GM18951 (cell line): ENCODE data around the gene GOLGA8N.
"Not testable (repeated sequence)": the region's sequence is repeated elsewhere in the genome, so short reads cannot be mapped to it uniquely, and the experiment has no call there.

Experiments
- POLR2A ChIP-seq: IDR thresholded peaks from 4 replicates; pipeline ENCODE4 v1.6.1; 2011; ENCODE audit warnings: mild to moderate bottlenecking; ENCODE audit not compliant: insufficient read length, insufficient read depth; ENCODE audit errors: extremely low read depth
- in situ Hi-C: fragments of 300-500 bp; cut with MboI; formaldehyde crosslinking; loops from one replicate; pipeline ENCODE4 v1.12.0; 2022; ENCODE audit warnings: low sequenced_read_pairs, mixed read lengths, inconsistent platforms; ENCODE audit not compliant: unreplicated experiment

GOLGA8N gene

DNA sequence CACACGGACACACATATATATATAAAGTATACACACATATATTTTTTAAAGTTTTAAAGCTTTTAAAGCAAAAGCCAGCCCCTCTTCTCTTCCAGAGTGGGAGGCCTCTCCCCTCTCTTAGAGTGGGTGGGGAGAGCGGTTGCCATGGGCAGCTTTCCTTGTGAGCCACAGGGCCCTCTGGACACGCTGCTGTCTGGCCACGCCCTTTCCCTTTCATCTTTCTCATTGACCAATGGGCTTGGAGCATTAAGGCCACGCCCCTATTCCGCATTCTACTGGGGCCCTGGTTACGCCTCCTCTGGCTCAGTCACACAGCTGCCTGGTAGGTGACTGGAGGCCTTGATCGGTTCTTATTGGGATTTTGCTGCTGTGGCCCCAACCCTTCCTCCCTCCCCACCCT, at the start of gene GOLGA8N:
Gene GOLGA8N (plus strand): TSS at position 306 of the 400 bp plus-strand sequence.
- in situ Hi-C loops = not testable (repeated sequence)

- in situ Hi-C loops = not testable (repeated sequence)
Measured at GRCh38 chr15:32543456-32543855, 49.8 kb upstream of the GOLGA8N start.

GRCh38 chr15:32545129-32545528, 48.1 kb upstream of the GOLGA8N start:
- in situ Hi-C loops = not testable (repeated sequence)

GRCh38 chr15:32554587-32554986, 38.7 kb upstream of the GOLGA8N start:
- in situ Hi-C loops = not testable (repeated sequence)

DNA sequence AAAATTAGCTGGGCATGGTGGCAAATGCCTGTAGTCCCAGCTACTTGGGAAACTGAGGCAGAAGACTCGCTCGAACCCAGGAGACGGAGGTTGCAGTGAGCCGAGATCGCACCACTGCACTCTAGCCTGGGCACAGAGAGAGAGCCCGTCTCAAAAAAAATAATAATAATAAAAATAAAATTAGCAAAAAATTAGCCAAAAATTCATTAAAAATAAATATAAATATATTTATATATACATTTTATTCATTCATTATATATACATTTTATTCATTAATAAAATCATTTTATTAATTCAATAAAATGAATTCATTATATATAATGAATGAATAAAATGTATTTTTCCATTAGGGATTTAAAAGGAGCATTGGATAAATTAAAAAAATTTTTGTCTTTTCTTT, 31.1 kb upstream of the GOLGA8N start:
- in situ Hi-C loops = not testable (repeated sequence)

- in situ Hi-C loops = not testable (repeated sequence)
Measured at GRCh38 chr15:32568988-32569387, 24.3 kb upstream of the GOLGA8N start.

DNA sequence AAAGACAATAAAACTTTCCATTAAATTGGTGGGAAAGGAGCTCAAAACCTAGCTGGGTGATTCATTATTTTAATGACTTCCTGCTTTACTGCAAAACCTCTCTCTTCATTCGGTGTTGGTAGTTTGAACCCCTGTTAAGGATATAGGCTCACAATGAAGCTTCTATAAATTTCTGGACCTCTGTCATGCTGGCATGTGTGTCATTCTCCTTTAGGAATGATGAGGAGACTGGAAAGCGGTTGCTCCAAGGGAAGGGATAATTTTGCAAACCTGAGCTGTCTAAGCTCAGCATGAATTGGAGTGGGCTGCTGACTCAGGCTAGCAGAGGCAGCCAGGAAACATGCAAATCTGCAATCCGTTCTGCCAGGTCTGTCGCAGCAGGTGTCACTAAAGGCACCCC, 14.8 kb upstream of the GOLGA8N start:
- in situ Hi-C loops = not testable (repeated sequence)

- in situ Hi-C loops = not testable (repeated sequence)
Measured at GRCh38 chr15:32585844-32586243, 7.4 kb upstream of the GOLGA8N start.

DNA sequence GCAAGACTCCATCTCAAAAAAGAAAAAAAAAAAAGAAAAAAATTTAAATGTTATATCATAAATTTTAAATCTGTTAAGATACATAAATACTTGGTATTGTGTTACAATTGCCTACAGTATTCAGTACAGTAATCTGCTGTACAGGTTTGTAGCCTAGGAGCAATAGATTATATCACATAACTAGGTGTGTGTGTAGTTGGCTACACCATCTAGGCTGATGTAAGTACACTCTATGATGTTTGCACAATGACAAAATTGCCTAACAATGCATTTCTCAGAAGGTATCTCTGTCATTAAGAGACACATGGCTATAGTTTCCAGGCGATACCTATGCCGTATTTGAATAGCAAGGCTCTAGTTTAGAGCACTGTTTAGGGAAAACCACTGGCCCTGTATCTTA, 16.3 kb downstream of the GOLGA8N start:
- in situ Hi-C loops = not testable (repeated sequence)

DNA sequence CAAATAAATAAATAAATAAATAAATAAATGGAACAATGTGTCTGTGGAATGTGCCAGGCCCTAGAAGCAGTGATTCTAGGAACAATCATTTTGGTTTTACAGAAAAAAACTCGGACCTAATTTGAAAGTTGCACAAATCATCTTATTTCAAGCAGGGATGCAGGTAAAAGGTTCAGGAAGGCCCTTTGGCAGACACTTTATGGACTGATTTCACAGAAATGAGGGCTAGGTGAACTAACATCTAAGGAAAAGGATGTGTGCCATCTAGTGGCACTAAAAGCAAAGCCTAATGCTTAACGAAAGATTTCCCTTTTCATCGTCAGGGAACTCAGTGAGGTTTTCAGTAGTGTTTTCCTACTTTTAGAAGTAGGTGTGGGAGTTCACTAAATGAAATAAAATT, 17.5 kb downstream of the GOLGA8N start:
- in situ Hi-C loops = not testable (repeated sequence)

GRCh38 chr15:32614712-32615050, 21.4 kb downstream of the GOLGA8N start:
- in situ Hi-C loops = not testable (repeated sequence)

GRCh38 chr15:32615051-32615870, 22.0 kb downstream of the GOLGA8N start, which contains the start of gene ARHGAP11A:
TSS of gene ARHGAP11A (plus strand) at chr15:32615504. CDS start at chr15:32616212, 708 bp downstream.
- in situ Hi-C loops = not testable (repeated sequence)

- in situ Hi-C loops = not testable (repeated sequence)
Measured at GRCh38 chr15:32615871-32616426, 22.7 kb downstream of the GOLGA8N start.

DNA sequence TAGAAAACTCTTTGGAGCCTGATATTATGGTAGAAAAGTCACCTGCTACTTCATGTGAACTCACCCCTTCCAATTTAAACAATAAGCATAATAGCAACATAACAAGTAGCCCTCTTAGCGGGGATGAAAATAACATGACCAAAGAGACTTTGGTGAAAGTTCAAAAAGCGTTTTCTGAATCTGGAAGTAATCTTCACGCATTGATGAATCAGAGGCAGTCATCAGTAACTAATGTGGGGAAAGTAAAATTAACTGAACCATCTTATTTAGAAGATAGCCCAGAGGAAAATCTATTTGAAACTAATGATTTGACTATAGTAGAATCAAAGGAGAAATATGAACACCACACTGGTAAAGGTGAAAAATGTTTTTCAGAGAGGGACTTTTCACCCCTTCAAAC, 43.2 kb downstream of the GOLGA8N start:
- in situ Hi-C loops = no loop called here
- TF ChIP-seq POLR2A = no peak

DNA sequence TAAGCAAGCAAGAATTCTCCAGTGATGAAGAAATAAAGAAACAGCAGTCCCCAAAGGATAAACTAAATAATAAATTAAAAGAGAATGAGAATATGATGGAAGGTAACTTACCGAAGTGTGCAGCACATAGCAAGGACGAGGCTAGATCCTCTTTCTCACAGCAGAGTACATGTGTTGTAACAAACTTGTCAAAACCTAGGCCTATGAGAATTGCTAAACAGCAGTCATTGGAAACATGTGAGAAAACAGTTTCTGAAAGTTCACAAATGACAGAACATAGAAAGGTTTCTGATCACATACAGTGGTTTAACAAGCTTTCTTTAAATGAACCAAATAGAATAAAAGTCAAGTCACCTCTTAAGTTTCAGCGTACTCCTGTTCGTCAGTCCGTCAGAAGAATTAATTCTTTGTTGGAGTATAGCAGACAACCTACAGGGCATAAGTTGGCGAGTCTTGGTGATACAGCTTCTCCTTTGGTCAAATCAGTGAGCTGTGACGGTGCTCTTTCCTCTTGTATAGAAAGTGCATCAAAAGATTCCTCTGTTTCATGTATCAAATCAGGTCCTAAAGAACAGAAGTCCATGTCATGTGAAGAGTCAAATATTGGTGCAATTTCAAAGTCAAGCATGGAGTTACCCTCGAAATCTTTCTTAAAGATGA, 43.8 kb downstream of the GOLGA8N start:
- no peak for TF ChIP-seq POLR2A
- in situ Hi-C loops = no loop called here
